Measurements from ENCODE around the gene PALLD.

Gene PALLD

GRCh38 chr4:168751263-168752225 lies 254.7 kb downstream of the PALLD start:
- H3K27ac ChIP-seq: no peak overlapping the region
- TF ChIP-seq CTCF (conservative IDR thresholded peaks at IDR 0.05): no peak

- no peak overlapping the region for H3K27ac ChIP-seq
- TF ChIP-seq CTCF (conservative IDR thresholded peaks at IDR 0.05): no peak
These were observed 259.0 kb downstream of the PALLD start for GRCh38 chr4:168755598-168756477.

GRCh38 chr4:168757500-168757899 lies 260.6 kb downstream of the PALLD start:
- no peak for TF ChIP-seq CTCF (conservative IDR thresholded peaks at IDR 0.05)
- H3K27ac ChIP-seq: no peak overlapping the region

- H3K27ac ChIP-seq: no peak overlapping the region
- no peak for TF ChIP-seq CTCF (conservative IDR thresholded peaks at IDR 0.05)
These were observed 261.6 kb downstream of the PALLD start for GRCh38 chr4:168758351-168758876.

- TF ChIP-seq CTCF (conservative IDR thresholded peaks at IDR 0.05): no peak
- H3K27ac ChIP-seq: no peak overlapping the region
These were observed 262.5 kb downstream of the PALLD start for GRCh38 chr4:168759321-168759720.

DNA sequence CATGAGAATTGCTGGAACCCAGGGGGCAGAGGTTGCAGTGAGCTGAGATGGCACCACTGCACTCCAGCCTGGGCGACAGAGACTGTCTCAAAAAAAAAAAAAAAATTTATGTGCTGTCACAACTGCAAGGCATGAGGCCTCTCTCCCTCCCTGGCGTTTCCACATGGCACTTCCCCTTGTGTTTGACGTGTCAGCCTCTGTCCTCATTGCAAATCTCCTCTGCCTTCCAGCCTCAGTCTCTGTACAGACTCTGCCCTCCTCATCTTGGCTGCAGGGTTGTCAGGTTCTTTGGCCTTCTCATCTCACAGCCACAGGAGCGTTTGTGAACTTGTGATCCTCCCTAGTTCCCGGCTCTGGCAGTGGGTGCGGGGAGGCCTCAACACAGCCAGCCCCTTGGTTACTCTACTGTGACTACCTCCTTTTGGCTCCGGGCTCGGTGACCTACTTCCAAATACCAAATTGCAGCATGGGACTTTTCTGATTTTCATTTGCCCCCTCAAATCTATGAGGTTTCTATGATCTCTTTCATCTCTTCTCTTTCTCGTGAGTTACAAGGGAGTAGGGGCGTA lies 263.2 kb downstream of the PALLD start:
- TF ChIP-seq CTCF (conservative IDR thresholded peaks at IDR 0.05): no peak
- H3K27ac ChIP-seq: no peak overlapping the region
